Esophagus muscularis mucosa (tissue), 4 donors: ENCODE results near the gene SHKBP1. TPM values are rescaled to one million over a fixed set of nuclear protein-coding genes. Genes with fewer than 3 reads are reported as not detected.
"Not testable (repeated sequence)": the region's sequence is repeated elsewhere in the genome, so short reads cannot be mapped to it uniquely, and the experiment has no call there.

Experiments used
- DNase-seq: peaks from one replicate; pipeline ENCODE4 v3.0.0-alpha.2; 2017; ENCODE audit errors: extremely low spot score
- H3K27ac ChIP-seq, 4 donors: fragments of 200-600 bp; sonication (generic); replicated peaks in 1 of 4; 1 replicate in 3 of 4; 2 replicates in 1 of 4; pipeline ENCODE4 v1.5.1; 2016 to 2019; ENCODE audit warnings: mild to moderate bottlenecking in 1 of 4
- H3K27me3 ChIP-seq, 4 donors: fragments of 200-600 bp; sonication (generic); one replicate each; pipeline versions ENCODE4 v1.5.1 to v1.6.0; 2016 to 2019
- H3K36me3 ChIP-seq, 4 donors: fragments of 200-600 bp; sonication (generic); one replicate each; pipeline ENCODE4 v1.5.1; 2016 to 2019
- H3K4me1 ChIP-seq, 4 donors: fragments of 200-600 bp; sonication (generic); one replicate each; pipeline ENCODE4 v1.5.1; 2016 to 2019
- H3K4me3 ChIP-seq, 4 donors: fragments of 200-600 bp; sonication (generic); 1 replicate in 2 of 4; 2 replicates in 2 of 4; pipeline ENCODE4 v1.5.1; 2016 to 2019; ENCODE audit warnings: mild to moderate bottlenecking in 4 of 4, moderate library complexity in 1 of 4
- H3K9me3 ChIP-seq, 4 donors: fragments of 200-600 bp; sonication (generic); 1 replicate in 3 of 4; 2 replicates in 1 of 4; pipeline ENCODE4 v1.5.1; 2016 to 2019
- EP300 ChIP-seq: sonication (generic); formaldehyde crosslinking; IDR thresholded peaks from one replicate; pipeline ENCODE4 v1.6.1; 2017; ENCODE audit warnings: antibody characterized with exemption
- POLR2A ChIP-seq: fragments of 450-650 bp; IDR thresholded peaks from one replicate; pipeline ENCODE4 v1.6.1; 2017; ENCODE audit warnings: antibody characterized with exemption, moderate library complexity, mild to moderate bottlenecking, low read depth
- POLR2AphosphoS5 ChIP-seq, 2 donors: sonication (generic); formaldehyde crosslinking; IDR thresholded peaks; one replicate each; pipeline ENCODE4 v1.6.1; 2017; ENCODE audit warnings: antibody characterized with exemption in 2 of 2
- WGBS: methylation state at CpG from one replicate; pipeline ENCODE4 v1.1.5; 2018; 5-methylcytosine and 5-hydroxymethylcytosine counted together
- intact Hi-C: fragments of 100-400 bp; cut with DNase I; formaldehyde crosslinking; loops from one replicate; pipeline ENCODE4 v1.15.1; 2023
- total RNA-seq, 4 donors: library from RNA; depleted of rRNA; stranded (reverse); fragments of >200 nt; gene quantifications; one replicate each; pipeline versions ENCODE4 v1.1.0 to v1.2.1, GENCODE V29; 2016
- TF ChIP-seq, protein P1 (sequence below), 3 experiments: fragments of 200-600 bp in 2 of 3; fragments of 450-650 bp in 1 of 3; sonication (generic) in 2 of 3; IDR thresholded peaks; one replicate each; pipeline ENCODE4 v1.5.1; 2017 to 2019; ENCODE audit warnings: antibody characterized with exemption in 3 of 3, mild to moderate bottlenecking in 2 of 3, moderate library complexity in 1 of 3

SHKBP1 gene
- total RNA-seq, 4 donors from 2014 or later = 39.5 to 82.7 (median 52.7) TPM

GRCh38 chr19:40588926-40589569, 12.4 kb downstream of the SHKBP1 start:
- no peaks in the 10 kb centered on the region for H3K4me1 ChIP-seq
- peaks cover 0 to 4% (median 0%) of the 10 kb centered on the region in 4 donors for H3K9me3 ChIP-seq
- H3K27ac ChIP-seq = no peak overlapping the region
- no peak overlapping the region for H3K4me3 ChIP-seq
- H3K27me3 ChIP-seq = peaks cover 0 to 2% (median 0%) of the 10 kb centered on the region in 4 donors
- WGBS = no CpG with 5 or more reads among the region's 9 CpGs
- intact Hi-C loops = no loop called here
- TF ChIP-seq POLR2A (no peak), POLR2AphosphoS5 (IDR thresholded peaks at IDR 0.05) (no peak), EP300 (no peak)
- TF ChIP-seq, protein P1, sequence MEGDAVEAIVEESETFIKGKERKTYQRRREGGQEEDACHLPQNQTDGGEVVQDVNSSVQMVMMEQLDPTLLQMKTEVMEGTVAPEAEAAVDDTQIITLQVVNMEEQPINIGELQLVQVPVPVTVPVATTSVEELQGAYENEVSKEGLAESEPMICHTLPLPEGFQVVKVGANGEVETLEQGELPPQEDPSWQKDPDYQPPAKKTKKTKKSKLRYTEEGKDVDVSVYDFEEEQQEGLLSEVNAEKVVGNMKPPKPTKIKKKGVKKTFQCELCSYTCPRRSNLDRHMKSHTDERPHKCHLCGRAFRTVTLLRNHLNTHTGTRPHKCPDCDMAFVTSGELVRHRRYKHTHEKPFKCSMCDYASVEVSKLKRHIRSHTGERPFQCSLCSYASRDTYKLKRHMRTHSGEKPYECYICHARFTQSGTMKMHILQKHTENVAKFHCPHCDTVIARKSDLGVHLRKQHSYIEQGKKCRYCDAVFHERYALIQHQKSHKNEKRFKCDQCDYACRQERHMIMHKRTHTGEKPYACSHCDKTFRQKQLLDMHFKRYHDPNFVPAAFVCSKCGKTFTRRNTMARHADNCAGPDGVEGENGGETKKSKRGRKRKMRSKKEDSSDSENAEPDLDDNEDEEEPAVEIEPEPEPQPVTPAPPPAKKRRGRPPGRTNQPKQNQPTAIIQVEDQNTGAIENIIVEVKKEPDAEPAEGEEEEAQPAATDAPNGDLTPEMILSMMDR (IDR thresholded peaks at IDR 0.05) = no peak
- peaks cover 5 to 49% (median 37%) of the 10 kb centered on the region in 4 donors for H3K36me3 ChIP-seq
- DNase-seq = no peak

- H3K9me3 ChIP-seq = peaks cover 0 to 4% (median 0%) of the 10 kb centered on the region in 4 donors
- H3K4me1 ChIP-seq = no peaks in the 10 kb centered on the region
- no peak overlapping the region for H3K27ac ChIP-seq
- peaks cover 0 to 10% (median 0%) of the 10 kb centered on the region in 4 donors for H3K27me3 ChIP-seq
- peaks cover 5 to 42% (median 32%) of the 10 kb centered on the region in 4 donors for H3K36me3 ChIP-seq
- no peak overlapping the region for H3K4me3 ChIP-seq
- intact Hi-C loops = no loop called here
- WGBS = 94% methylated on average over 26 of the region's 26 CpGs
- no peak for TF ChIP-seq POLR2A
- TF ChIP-seq, protein P1 (IDR thresholded peaks at IDR 0.05) = no peak
- no peak for TF ChIP-seq POLR2AphosphoS5 (IDR thresholded peaks at IDR 0.05)
- no peak for TF ChIP-seq EP300
- no peak for DNase-seq
These were observed 13.1 kb downstream of the SHKBP1 start for GRCh38 chr19:40589591-40590429.

DNA sequence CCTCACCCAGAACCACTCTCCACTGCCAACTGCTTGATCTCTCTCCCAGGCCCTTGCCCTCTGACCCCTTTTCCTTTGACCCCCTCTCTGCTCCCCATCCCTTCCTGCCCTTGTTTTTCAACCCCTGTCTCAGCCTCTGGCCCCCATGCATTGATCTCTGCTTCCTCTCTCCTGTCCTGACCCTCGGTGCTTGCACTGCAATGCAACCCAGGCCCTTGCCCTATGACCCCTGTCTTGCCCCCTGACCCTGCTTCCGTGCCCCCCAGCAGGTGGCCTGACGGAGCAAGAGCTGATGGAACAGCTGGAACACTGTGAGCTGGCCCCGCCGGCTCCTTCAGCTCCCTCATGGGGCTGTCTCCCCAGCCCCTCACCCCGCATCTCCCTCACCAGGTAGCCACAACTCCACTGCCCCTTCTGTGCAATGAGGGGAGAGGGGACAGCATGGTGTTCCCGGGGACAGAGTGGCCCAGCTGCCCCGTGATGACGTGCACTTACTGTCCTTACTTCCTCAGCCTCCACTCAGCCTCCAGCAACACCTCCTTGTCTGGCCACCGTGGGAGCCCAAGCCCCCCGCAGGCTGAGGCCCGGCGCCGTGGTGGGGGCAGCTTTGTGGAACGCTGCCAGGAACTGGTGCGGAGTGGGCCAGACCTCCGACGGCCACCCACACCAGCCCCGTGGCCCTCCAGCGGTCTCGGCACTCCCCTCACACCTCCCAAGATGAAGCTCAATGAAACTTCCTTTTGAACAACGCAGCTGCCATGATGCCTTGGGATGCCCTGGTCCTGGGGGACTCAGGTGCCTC, 14.0 kb downstream of the SHKBP1 start:
- intact Hi-C loops = no loop called here
- TF ChIP-seq POLR2AphosphoS5 (IDR thresholded peaks at IDR 0.05) (no peak), EP300 (no peak), POLR2A (no peak)
- TF ChIP-seq, protein P1 (IDR thresholded peaks at IDR 0.05) = no peak
- Histone ChIP-seq H3K36me3 (peaks cover 5 to 37% (median 30%) of the 10 kb centered on the region in 4 donors), H3K4me1 (no peaks in the 10 kb centered on the region), H3K27me3 (peaks cover 0 to 18% (median 0%) of the 10 kb centered on the region in 4 donors), H3K4me3 (no peak overlapping the region), H3K9me3 (peaks cover 0 to 4% (median 0%) of the 10 kb centered on the region in 4 donors), H3K27ac (no peak overlapping the region)
- DNase-seq = no peak
- WGBS = 72% methylated on average over 10 of the region's 22 CpGs

DNA sequence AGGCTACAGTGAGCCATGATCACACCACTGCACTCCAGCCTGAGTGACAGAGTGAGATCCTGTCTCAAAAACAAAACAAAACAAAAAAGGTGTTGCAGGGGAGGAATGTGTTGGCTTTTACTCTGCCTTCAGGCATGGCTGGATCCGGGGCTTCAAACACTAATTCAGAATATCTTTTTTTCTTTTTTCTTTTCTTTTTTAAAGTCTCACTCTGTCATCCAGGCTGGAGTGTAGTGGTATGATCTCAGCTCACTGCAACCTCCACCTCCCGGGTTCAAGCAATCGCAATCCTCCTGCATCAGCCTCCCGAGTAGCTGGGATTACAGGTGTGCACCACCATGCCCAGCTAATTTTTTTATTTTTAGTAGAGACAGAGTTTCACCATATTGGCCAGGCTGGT, 15.1 kb downstream of the SHKBP1 start:
- H3K4me3 ChIP-seq, H3K27ac ChIP-seq, H3K9me3 ChIP-seq, DNase-seq, intact Hi-C loops, H3K4me1 ChIP-seq: not testable (repeated sequence)
- peaks cover 0 to 26% (median 4%) of the 10 kb centered on the region in 4 donors for H3K27me3 ChIP-seq
- H3K36me3 ChIP-seq = peaks cover 5 to 26% (median 21%) of the 10 kb centered on the region in 4 donors
- 93% methylated on average over 4 of the region's 4 CpGs for WGBS

GRCh38 chr19:40592170-40592569, 15.5 kb downstream of the SHKBP1 start:
- peaks cover 4 to 22% (median 16%) of the 10 kb centered on the region in 4 donors for H3K36me3 ChIP-seq
- no peak for DNase-seq
- TF ChIP-seq POLR2AphosphoS5 (IDR thresholded peaks at IDR 0.05) = no peak
- no peak for TF ChIP-seq POLR2A
- TF ChIP-seq EP300 = no peak
- TF ChIP-seq, protein P1 (IDR thresholded peaks at IDR 0.05) = no peak
- intact Hi-C loops = no loop called here
- H3K27ac ChIP-seq = no peak overlapping the region
- 87% methylated on average over 4 of the region's 4 CpGs for WGBS
- peaks cover 7 to 9% (median 9%) of the 10 kb centered on the region in 4 donors for H3K4me1 ChIP-seq
- peaks cover 0 to 31% (median 7%) of the 10 kb centered on the region in 4 donors for H3K27me3 ChIP-seq
- peaks cover 0 to 4% (median 0%) of the 10 kb centered on the region in 4 donors for H3K9me3 ChIP-seq
- no peak overlapping the region for H3K4me3 ChIP-seq
